HG03520 (cell line): ENCODE data around the gene MGST2.
A peak's percentile ranks its signal among the peaks of the same experiment; 100 is the strongest.

Source experiments
- ATAC-seq: cut with Tn5 transposase; IDR thresholded peaks from one replicate; pipeline ENCODE4 v1.9.1; 2021; ENCODE audit warnings: mild to moderate bottlenecking, moderate library complexity; ENCODE audit not compliant: unreplicated experiment

Gene MGST2

GRCh38 chr4:139700568-139700967 lies 34.9 kb downstream of the MGST2 start:
- ATAC-seq = no peak

GRCh38 chr4:139704915-139705485 lies 39.4 kb downstream of the MGST2 start:
- no peak for ATAC-seq

- no peak for ATAC-seq
Observed at GRCh38 chr4:139709660-139710059, 44.0 kb downstream of the MGST2 start.

GRCh38 chr4:139710073-139710472 lies 44.5 kb downstream of the MGST2 start:
- no peak for ATAC-seq

- no peak for ATAC-seq
Observed at GRCh38 chr4:139711461-139711860, 45.8 kb downstream of the MGST2 start.

GRCh38 chr4:139712882-139713281 lies 47.3 kb downstream of the MGST2 start:
- ATAC-seq = no peak

GRCh38 chr4:139715746-139716391 lies 50.2 kb downstream of the MGST2 start:
- ATAC-seq = no peak

- no peak for ATAC-seq
Observed at GRCh38 chr4:139718358-139718757, 52.7 kb downstream of the MGST2 start.

- no peak for ATAC-seq
Observed at GRCh38 chr4:139718833-139719232, 53.2 kb downstream of the MGST2 start.

- no peak for ATAC-seq
Observed at GRCh38 chr4:139719381-139720101, 53.9 kb downstream of the MGST2 start.

- ATAC-seq = no peak
Observed at GRCh38 chr4:139720806-139721205, 55.2 kb downstream of the MGST2 start.

GRCh38 chr4:139721789-139722188 lies 56.2 kb downstream of the MGST2 start:
- ATAC-seq = no peak

GRCh38 chr4:139725236-139725635 lies 59.6 kb downstream of the MGST2 start:
- ATAC-seq = no peak

GRCh38 chr4:139726615-139727014 lies 61.0 kb downstream of the MGST2 start:
- ATAC-seq = no peak

GRCh38 chr4:139728146-139728545 lies 62.5 kb downstream of the MGST2 start:
- ATAC-seq = no peak

- ATAC-seq = no peak
Observed at GRCh38 chr4:139728840-139729239, 63.2 kb downstream of the MGST2 start.

GRCh38 chr4:139732991-139733570 lies 67.5 kb downstream of the MGST2 start:
- ATAC-seq = no peak

- no peak for ATAC-seq
Observed at GRCh38 chr4:139734201-139734874, 68.7 kb downstream of the MGST2 start.

- ATAC-seq = peak; percentile 65
Observed at GRCh38 chr4:139734875-139735380, 69.3 kb downstream of the MGST2 start.

GRCh38 chr4:139735381-139736273 lies 70.0 kb downstream of the MGST2 start:
- no peak for ATAC-seq
